Measurements from ENCODE around the gene GTF2IRD1.
"Not testable (repeated sequence)": the region's sequence is repeated elsewhere in the genome, so short reads cannot be mapped to it uniquely, and the experiment has no call there.

DNA sequence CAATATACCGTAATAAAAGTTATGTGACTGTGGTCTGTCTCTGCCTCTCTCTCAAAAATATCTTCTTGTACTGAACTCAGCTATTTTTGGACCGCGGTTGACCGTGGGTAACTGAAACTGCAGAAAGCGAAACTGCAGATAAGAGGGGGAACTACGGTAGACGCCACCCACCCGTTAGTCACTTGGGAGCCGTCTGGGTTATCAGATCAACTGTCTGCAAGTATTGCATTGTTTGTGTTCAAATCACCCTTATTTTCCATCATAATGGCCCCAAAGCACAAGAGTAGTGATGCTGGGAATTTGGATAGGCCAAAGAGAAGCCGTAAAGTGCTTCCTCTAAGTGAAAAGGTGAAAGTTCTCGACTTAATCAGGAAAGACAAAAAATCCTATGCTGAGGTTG lies 196.3 kb downstream of the GTF2IRD1 start:
- TF ChIP-seq, protein P1, sequence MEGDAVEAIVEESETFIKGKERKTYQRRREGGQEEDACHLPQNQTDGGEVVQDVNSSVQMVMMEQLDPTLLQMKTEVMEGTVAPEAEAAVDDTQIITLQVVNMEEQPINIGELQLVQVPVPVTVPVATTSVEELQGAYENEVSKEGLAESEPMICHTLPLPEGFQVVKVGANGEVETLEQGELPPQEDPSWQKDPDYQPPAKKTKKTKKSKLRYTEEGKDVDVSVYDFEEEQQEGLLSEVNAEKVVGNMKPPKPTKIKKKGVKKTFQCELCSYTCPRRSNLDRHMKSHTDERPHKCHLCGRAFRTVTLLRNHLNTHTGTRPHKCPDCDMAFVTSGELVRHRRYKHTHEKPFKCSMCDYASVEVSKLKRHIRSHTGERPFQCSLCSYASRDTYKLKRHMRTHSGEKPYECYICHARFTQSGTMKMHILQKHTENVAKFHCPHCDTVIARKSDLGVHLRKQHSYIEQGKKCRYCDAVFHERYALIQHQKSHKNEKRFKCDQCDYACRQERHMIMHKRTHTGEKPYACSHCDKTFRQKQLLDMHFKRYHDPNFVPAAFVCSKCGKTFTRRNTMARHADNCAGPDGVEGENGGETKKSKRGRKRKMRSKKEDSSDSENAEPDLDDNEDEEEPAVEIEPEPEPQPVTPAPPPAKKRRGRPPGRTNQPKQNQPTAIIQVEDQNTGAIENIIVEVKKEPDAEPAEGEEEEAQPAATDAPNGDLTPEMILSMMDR (conservative IDR thresholded peaks at IDR 0.05 in 1 of 2, IDR thresholded peaks at IDR 0.05 in 1 of 2; ENCODE audit: low read depth in 1 of 2, low read length in 2 of 2) = not testable (repeated sequence)
- not testable (repeated sequence) for TF ChIP-seq EZH2 (IDR thresholded peaks at IDR 0.05; ENCODE audit: low read length, missing control alignments)
